B cell (primary cell): ENCODE data around the gene ATG7. TPM values are rescaled to one million over a fixed set of nuclear protein-coding genes. Genes with fewer than 3 reads are reported as not detected.

Experiments used
- ATAC-seq: fragments of 200-7000 bp; cut with Tn5 transposase; one replicate; pipeline ENCODE4 v1.10.0; 2021; ENCODE audit warnings: low read depth, mild to moderate bottlenecking, moderate number of reproducible peaks, moderate library complexity
- CTCF ChIA-PET: fragments of 350-600 bp; sonication (Branson Sonifier 250); formaldehyde crosslinking; loops from one replicate; lab custom pipeline; 2021; ENCODE audit warnings: antibody characterized with exemption, inconsistent platforms; lab: Charles Lee
- POLR2A ChIA-PET: fragments of 350-600 bp; sonication (Branson Sonifier 250); formaldehyde crosslinking; loops from one replicate; lab custom pipeline; 2021; ENCODE audit warnings: antibody characterized with exemption; lab: Charles Lee
- DNase-seq: peaks from one replicate; pipeline ENCODE4 v3.0.0; 2013
- H2AFZ ChIP-seq: 2 replicates; pipeline ENCODE4 v1.6.1; 2012; ENCODE audit warnings: mild to moderate bottlenecking, low read depth, low read length; ENCODE audit not compliant: insufficient read depth, poor library complexity, severe bottlenecking
- H3K27ac ChIP-seq, 2 donors: 1 replicate in 1 of 2; 2 replicates in 1 of 2; pipeline ENCODE4 v1.5.1; 2012 to 2013; ENCODE audit warnings: low read length in 2 of 2, mild to moderate bottlenecking in 2 of 2, moderate library complexity in 1 of 2
- H3K27me3 ChIP-seq, 4 experiments: fragments of 200-600 bp in 1 of 4; sonication (generic) in 1 of 4; replicated peaks in 1 of 4; 1 replicate in 2 of 4; 2 replicates in 2 of 4; pipeline versions ENCODE4 v1.6.1 to v1.7.0; 2013 to 2016; ENCODE audit warnings: low read length in 3 of 4, mild to moderate bottlenecking in 2 of 4, mixed read lengths in 1 of 4, moderate library complexity in 1 of 4; ENCODE audit not compliant: insufficient read depth in 4 of 4, control insufficient read depth in 3 of 4; ENCODE audit errors: control extremely low read depth in 1 of 4
- H3K36me3 ChIP-seq, 2 experiments: replicated peaks in 1 of 2; 1 replicate in 1 of 2; 2 replicates in 1 of 2; pipeline versions ENCODE4 v1.6.1 to v1.7.1; 2013; ENCODE audit warnings: low read length in 1 of 2; ENCODE audit not compliant: insufficient read depth in 2 of 2, control insufficient read depth in 1 of 2; ENCODE audit errors: control extremely low read depth in 1 of 2, extremely low read depth in 1 of 2
- H3K4me1 ChIP-seq, 2 donors: fragments of 200-600 bp in 1 of 2; sonication (generic) in 1 of 2; 1 replicate in 1 of 2; 2 replicates in 1 of 2; pipeline versions ENCODE4 v1.5.1 to v1.6.1; 2013 to 2017; ENCODE audit warnings: low read length in 2 of 2; ENCODE audit not compliant: control insufficient read depth in 2 of 2, insufficient read depth in 2 of 2
- H3K4me2 ChIP-seq: replicated peaks from 2 replicates; pipeline ENCODE3; 2012; ENCODE audit warnings: mild to moderate bottlenecking, low read depth, low read length; ENCODE audit not compliant: poor library complexity, severe bottlenecking
- H3K4me3 ChIP-seq, 5 experiments: fragments of 200-600 bp in 1 of 5; sonication (generic) in 1 of 5; 1 replicate in 3 of 5; 2 replicates in 2 of 5; pipeline versions ENCODE4 v1.5.1 to v1.7.0; 2011 to 2016; ENCODE audit warnings: low read length in 4 of 5, mild to moderate bottlenecking in 4 of 5, low read depth in 2 of 5, control low read depth in 1 of 5, moderate library complexity in 1 of 5; ENCODE audit not compliant: insufficient read depth in 1 of 5; ENCODE audit errors: control extremely low read depth in 1 of 5, extremely low read depth in 1 of 5
- H3K79me2 ChIP-seq: fragments of 200-600 bp; sonication (generic); one replicate; pipeline ENCODE4 v1.6.0; 2016; ENCODE audit warnings: low read length; ENCODE audit not compliant: control insufficient read depth, insufficient read depth
- H3K9ac ChIP-seq: fragments of 200-600 bp; sonication (generic); 2 replicates; pipeline ENCODE4 v1.6.1; 2017; ENCODE audit warnings: mild to moderate bottlenecking, low read length, moderate library complexity
- H3K9me3 ChIP-seq, 3 donors: one replicate each; pipeline versions ENCODE4 v1.6.1 to v1.7.1; 2013; ENCODE audit warnings: low read length in 2 of 3; ENCODE audit not compliant: control insufficient read depth in 2 of 3, insufficient read depth in 1 of 3; ENCODE audit errors: control extremely low read depth in 1 of 3
- H4K20me1 ChIP-seq: 2 replicates; pipeline ENCODE4 v1.6.0; 2012; ENCODE audit warnings: mild to moderate bottlenecking, low read length; ENCODE audit not compliant: insufficient read depth, control insufficient read depth, poor library complexity, severe bottlenecking
- H3K27ac Mint-ChIP-seq: one replicate; pipeline ENCODE4 v1.8.0; 2021; ENCODE audit warnings: mixed read lengths
- H3K27me3 Mint-ChIP-seq: one replicate; pipeline ENCODE4 v1.8.0; 2021; ENCODE audit warnings: mixed read lengths
- H3K4me1 Mint-ChIP-seq: one replicate; pipeline ENCODE4 v1.8.0; 2021; ENCODE audit warnings: mixed read lengths
- H3K4me3 Mint-ChIP-seq: one replicate; pipeline ENCODE4 v1.8.0; 2021; ENCODE audit warnings: mixed read lengths
- H3K9me3 Mint-ChIP-seq: one replicate; pipeline ENCODE4 v1.8.0; 2022; ENCODE audit warnings: mixed read lengths; ENCODE audit not compliant: insufficient read depth
- CTCF ChIP-seq: fragments of 200-600 bp; IDR thresholded peaks from one replicate; pipeline ENCODE4 v1.8.0; 2022; ENCODE audit warnings: antibody characterized with exemption, mild to moderate bottlenecking
- EZH2 ChIP-seq: IDR thresholded peaks from 2 replicates; pipeline ENCODE4 v1.6.1; 2012; ENCODE audit warnings: borderline replicate concordance, low read depth, mild to moderate bottlenecking, moderate library complexity, low read length; ENCODE audit not compliant: insufficient read depth, poor library complexity, severe bottlenecking
- WGBS: methylation state at CpG from one replicate; pipeline ENCODE4 v1.1.5; 2013; ENCODE audit warnings: missing lambda C conversion rate; ENCODE audit not compliant: insufficient coverage; 5-methylcytosine and 5-hydroxymethylcytosine counted together
- intact Hi-C: fragments of 100-400 bp; cut with micrococcal nuclease; formaldehyde crosslinking; loops from one replicate; pipeline ENCODE4 v1.10.0; 2022
- polyA plus RNA-seq: library from polyadenylated mRNA; depleted of rRNA; stranded (reverse); fragments of >200 nt; gene quantifications from 2 replicates; pipeline ENCODE4 v1.2.3, GENCODE V29; 2012
- total RNA-seq, 2 donors: library from RNA; stranded (reverse); fragments of 120-200 nt in 1 of 2; gene quantifications; 1 replicate in 1 of 2; 2 replicates in 1 of 2; pipeline versions ENCODE4 v1.2.3 to v1.2.4, GENCODE V29; 2013 to 2022

Gene ATG7
- total and polyA plus RNA-seq, 2 donors (not counting 1 experiment from before 2014, with no cell fraction given): 13.9 to 66.4 TPM

GRCh38 chr3:11534793-11535101 lies 262.6 kb downstream of the ATG7 start:
- intact Hi-C loops: no loop called here
- Histone ChIP-seq H3K9me3 (no peaks in the 10 kb centered on the region), H3K36me3 (no peaks in the 10 kb centered on the region), H3K27ac (no peak overlapping the region), H3K79me2 (no peaks in the 10 kb centered on the region), H3K4me3 (no peak overlapping the region), H3K4me2 (no peak overlapping the region), H2AFZ (no peak overlapping the region), H3K4me1 (no peaks in the 10 kb centered on the region), H3K27me3 (no peaks in the 10 kb centered on the region), H4K20me1 (no peaks in the 10 kb centered on the region), H3K9ac (no peak overlapping the region)
- H3K4me1 Mint-ChIP-seq: no peaks in the 10 kb centered on the region
- no peaks in the 10 kb centered on the region for H3K27me3 Mint-ChIP-seq
- H3K9me3 Mint-ChIP-seq: no peaks in the 10 kb centered on the region
- H3K27ac Mint-ChIP-seq: no peak overlapping the region
- no peak overlapping the region for H3K4me3 Mint-ChIP-seq
- DNase-seq: no peak
- TF ChIP-seq EZH2 (no peak), CTCF (no peak)
- POLR2A ChIA-PET: no interaction called here
- ATAC-seq: no peak
- WGBS: 100% methylated on average over 6 of the region's 7 CpGs
- CTCF ChIA-PET: no interaction called here

- DNase-seq (no peak), ATAC-seq (no peak)
- TF ChIP-seq EZH2 (no peak), CTCF (no peak)
- Histone ChIP-seq H4K20me1 (no peaks in the 10 kb centered on the region), H3K4me3 (no peak overlapping the region), H3K9me3 (peaks cover 0 to 2% (median 0%) of the 10 kb centered on the region in 3 donors), H3K36me3 (no peaks in the 10 kb centered on the region), H3K4me2 (no peak overlapping the region), H3K79me2 (no peaks in the 10 kb centered on the region), H3K27me3 (no peaks in the 10 kb centered on the region), H2AFZ (no peak overlapping the region), H3K9ac (no peak overlapping the region), H3K4me1 (no peaks in the 10 kb centered on the region), H3K27ac (no peak overlapping the region)
- CTCF ChIA-PET: no interaction called here
- no peak overlapping the region for H3K27ac Mint-ChIP-seq
- no peaks in the 10 kb centered on the region for H3K9me3 Mint-ChIP-seq
- POLR2A ChIA-PET: no interaction called here
- WGBS: 97% methylated on average over 8 of the region's 13 CpGs
- H3K27me3 Mint-ChIP-seq: no peaks in the 10 kb centered on the region
- intact Hi-C loops: no loop called here
- no peaks in the 10 kb centered on the region for H3K4me1 Mint-ChIP-seq
- no peak overlapping the region for H3K4me3 Mint-ChIP-seq
Observed at GRCh38 chr3:11535243-11535960, 263.2 kb downstream of the ATG7 start.
